ENCODE data around the gene STIL.
A peak's percentile ranks its signal among the peaks of the same experiment; 100 is the strongest.
"Not testable (repeated sequence)": the region's sequence is repeated elsewhere in the genome, so short reads cannot be mapped to it uniquely, and the experiment has no call there.

STIL gene

GRCh38 chr1:47317841-47318240 lies 3.9 kb upstream of the STIL start:
- no peak for DNase-seq

DNA sequence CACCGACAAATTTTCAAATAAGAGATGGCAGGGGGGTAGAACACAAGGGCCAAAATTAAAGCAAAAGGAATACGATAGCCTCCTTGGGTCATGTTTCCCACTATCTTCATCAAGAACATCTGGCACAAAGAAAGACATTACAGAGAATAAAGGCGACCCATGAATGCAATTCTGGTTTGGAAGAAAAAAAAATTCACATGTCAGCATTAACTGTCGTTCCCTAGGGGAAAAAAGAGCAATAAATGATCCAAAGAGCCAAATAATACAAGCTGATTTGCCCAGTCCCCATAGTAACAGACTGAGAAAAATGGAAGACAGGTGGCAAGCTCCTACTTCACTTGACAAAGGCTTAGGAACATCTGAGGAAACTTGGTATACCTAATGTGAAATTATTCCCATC lies 4.5 kb downstream of the STIL start:
- DNase-seq = no peak

DNA sequence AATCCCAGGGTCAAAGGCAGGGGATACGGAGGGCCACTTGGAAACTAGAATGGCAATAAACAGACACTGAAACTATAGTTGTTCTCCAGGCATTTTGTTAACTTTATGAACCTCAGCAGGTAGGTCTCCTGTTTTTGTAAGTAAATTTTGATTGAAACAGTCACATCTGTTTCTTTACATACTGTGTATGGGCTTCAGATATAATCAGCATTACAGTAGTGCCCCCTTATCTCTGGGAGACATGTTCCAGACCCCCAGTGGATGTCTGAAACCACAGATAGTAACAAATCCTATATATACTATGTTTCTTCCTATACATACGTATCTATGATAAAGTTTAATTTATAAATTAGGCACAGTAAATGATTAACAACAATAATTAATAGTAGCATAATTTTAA lies 11.5 kb downstream of the STIL start:
- no peak for DNase-seq

- DNase-seq = no peak
Measured at GRCh38 chr1:47298025-47298699, 15.8 kb downstream of the STIL start.

DNA sequence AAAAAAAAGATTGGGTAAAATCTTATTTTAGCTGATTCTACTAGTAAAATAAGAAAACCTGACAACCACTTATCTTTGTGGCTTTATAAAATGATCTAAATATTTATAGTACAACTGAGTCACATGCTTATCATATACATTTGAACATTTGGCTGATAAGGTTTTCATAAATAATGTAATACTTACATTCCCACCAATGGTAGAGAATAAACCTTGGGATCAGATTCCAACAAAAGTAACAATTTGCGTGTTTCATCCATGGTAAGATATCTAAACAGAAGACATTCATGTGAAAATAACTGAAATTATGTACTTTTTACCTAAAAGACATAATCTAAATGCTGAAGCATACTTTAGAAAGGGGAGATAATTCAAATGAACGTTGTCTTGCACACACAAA lies 18.4 kb downstream of the STIL start:
- DNase-seq = no peak

DNA sequence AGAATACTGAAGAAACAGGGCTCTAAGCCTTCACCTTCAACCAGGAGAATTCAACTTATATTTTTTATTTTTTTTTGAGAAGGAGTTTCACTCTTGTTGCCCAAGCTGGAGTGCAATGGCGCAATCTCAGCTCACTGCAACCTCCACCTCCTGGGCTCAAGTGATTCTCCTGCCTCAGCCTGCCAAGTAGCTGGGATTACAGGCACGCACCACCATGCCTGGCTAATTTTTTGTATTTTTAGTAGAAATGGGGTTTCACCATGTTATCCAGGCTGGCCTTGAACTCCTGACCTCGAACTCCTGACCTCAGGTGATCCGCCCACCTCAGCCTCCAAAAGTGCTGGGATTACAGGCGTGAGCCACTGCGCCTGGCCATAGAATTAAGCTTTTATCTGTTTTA lies 19.1 kb downstream of the STIL start:
- DNase-seq = not testable (repeated sequence)

DNA sequence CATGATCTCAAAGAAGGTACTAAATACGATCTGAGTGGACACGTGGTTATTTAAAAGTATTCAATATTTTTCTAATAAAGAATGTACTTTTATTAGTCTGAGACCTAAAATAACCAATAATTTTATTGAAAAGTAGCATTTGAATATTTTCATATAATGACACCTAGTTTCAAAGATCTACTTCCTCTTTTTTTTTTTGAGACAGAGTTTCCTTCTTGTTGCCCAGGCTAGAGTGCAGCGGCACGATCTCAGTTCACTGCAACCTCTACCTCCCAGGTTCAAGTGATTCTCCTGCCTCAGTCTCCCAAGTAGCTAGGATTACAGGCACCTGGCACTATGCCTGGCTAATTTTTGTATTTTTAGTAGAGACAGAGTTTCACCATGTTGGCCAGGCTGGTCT lies 25.8 kb downstream of the STIL start:
- DNase-seq = not testable (repeated sequence)

- no peak for DNase-seq
Measured at GRCh38 chr1:47280142-47280541, 33.8 kb downstream of the STIL start.

GRCh38 chr1:47276850-47277249 lies 37.1 kb downstream of the STIL start:
- DNase-seq = no peak

- DNase-seq = not testable (repeated sequence)
Measured at GRCh38 chr1:47275811-47276210, 38.1 kb downstream of the STIL start.

- DNase-seq = not testable (repeated sequence)
Measured at GRCh38 chr1:47265529-47265928, 48.4 kb downstream of the STIL start.

DNA sequence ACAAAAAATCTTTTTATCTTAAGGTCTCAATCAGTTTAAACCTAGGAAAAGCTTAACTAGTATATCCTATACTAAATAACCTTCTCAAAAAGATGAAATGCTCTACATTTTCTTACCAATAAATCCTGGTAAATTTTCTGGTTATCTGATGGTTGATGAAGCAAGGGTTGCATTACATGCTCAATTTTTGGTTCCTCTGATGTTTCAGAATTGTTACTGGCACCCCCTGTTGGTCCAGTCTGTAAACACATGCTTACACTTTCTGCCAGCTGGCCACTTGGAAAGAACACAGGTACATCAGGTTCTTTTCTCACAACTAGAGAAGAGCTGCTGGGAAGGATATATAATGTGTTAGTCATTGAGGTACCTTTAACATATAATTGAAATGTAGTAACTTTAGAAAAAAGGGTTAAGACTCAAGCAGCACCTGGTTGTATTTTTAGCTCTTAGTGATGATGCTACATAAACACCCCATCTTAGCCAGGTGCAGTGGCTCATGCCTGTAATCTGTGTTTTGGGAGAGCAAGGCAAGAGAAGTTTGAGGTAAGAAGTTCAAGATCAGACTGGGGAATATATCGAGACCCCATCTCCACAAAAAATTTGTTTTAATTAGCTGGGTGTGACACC lies 51.0 kb downstream of the STIL start:
- peak; percentile 28 for DNase-seq

- DNase-seq = no peak
Measured at GRCh38 chr1:47257224-47257623, 56.7 kb downstream of the STIL start.

- DNase-seq = no peak
Measured at GRCh38 chr1:47252795-47253194, 61.2 kb downstream of the STIL start.

GRCh38 chr1:47252369-47252768 lies 61.6 kb downstream of the STIL start:
- DNase-seq = no peak

DNA sequence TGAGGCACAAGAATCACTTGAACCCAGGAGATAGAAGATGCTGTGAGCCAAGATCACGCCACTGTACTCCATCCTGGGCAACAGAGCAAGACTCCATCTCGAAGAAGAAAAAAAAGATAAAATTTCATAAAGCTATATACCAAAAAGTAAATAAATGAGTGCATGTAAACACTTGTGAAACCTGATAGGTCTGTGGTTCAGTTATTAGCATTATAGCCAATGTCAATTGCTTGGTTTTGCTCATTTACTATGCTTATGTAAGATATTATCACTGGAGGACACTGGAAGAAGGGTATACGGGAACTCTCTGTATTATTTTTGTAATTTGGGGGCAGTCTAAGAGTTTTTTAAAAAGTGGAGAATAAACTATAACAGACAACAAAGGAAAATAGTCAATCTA lies 64.2 kb downstream of the STIL start:
- no peak for DNase-seq

GRCh38 chr1:47244339-47244862 lies 69.5 kb downstream of the STIL start:
- no peak for DNase-seq

GRCh38 chr1:47243910-47244309 lies 70.0 kb downstream of the STIL start:
- no peak for DNase-seq

- no peak for DNase-seq
Measured at GRCh38 chr1:47241114-47242113, 72.5 kb downstream of the STIL start.

- no peak for DNase-seq
Measured at GRCh38 chr1:47238935-47239592, 74.9 kb downstream of the STIL start.

DNA sequence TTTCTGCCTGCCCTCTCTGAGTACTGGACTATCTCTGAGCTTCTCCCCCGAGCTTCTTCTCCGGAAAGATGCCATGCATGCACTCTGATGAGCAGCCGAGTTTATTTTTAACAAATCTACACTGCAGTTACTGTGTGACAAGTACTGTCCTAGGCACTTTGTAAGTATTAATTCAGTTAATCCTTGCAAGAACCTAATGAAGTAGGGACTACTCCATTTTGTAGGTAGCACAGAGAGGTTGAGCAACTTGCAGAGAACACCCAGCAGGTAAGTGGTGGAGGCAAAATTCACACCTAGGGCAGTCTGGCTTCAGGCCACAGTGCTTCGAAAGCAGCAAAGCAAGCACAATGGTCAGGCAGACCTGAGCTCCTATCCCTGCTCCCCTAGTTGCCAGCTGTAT lies 78.1 kb downstream of the STIL start:
- no peak for DNase-seq

- DNase-seq = no peak
Measured at GRCh38 chr1:47235241-47235681, 78.7 kb downstream of the STIL start.

- DNase-seq = no peak
Measured at GRCh38 chr1:47233186-47233585, 80.8 kb downstream of the STIL start.
